Inferior parietal cortex (tissue), 1 donor: ENCODE results near the gene OR6K2.
"Not testable (repeated sequence)": the region's sequence is repeated elsewhere in the genome, so short reads cannot be mapped to it uniquely, and the experiment has no call there.

Experiments used
- DNase-seq: peaks from one replicate; pipeline ENCODE4 v3.0.0-alpha.2; 2016; ENCODE audit errors: extremely low spot score

The OR6K2 gene, protein sequence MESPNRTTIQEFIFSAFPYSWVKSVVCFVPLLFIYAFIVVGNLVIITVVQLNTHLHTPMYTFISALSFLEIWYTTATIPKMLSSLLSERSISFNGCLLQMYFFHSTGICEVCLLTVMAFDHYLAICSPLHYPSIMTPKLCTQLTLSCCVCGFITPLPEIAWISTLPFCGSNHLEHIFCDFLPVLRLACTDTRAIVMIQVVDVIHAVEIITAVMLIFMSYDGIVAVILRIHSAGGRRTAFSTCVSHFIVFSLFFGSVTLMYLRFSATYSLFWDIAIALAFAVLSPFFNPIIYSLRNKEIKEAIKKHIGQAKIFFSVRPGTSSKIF

DNA sequence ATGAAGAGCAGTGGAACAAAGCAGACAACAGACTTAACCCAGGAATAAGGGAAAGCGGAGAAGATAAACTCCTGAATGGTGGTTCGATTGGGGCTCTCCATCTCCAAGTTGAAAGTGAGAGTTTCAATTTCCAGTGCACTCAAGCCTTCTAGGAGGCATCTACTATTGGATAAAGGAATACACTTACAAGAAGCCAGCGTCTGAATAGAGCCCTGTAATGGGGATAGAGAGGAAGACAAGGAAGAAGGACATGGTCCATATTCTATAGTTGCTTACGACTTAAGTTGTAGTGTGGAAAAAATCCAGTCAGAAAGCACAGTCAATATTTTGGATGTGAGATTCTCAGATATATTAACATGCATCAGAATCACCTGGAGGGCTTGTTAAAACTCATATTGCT lies at the start of gene OR6K2:
Gene OR6K2, minus strand, starts transcription at position 101 of the 400 bp plus-strand sequence. Its CDS starts 0 bp downstream, at position 101.
- no peak for DNase-seq

DNA sequence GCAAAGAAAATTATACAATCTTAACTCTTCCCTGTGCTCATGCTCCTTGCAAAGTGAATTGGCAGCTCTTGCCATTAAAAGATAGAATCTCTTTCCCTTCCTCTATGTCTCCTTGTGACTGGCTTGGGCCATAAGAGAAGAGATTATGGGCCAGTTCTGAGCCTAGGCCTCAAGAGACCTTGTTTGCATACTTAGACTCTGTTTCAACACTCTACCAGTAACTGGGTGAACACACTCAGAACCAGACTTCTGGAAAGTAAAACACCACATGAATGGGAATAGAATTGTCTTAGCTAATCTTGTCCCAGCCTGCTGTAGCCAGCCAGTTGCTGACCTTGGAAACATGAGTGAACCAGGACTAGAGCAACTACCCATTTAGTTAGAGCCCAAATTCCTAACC lies 35.4 kb upstream of the OR6K2 start:
- no peak for DNase-seq

DNA sequence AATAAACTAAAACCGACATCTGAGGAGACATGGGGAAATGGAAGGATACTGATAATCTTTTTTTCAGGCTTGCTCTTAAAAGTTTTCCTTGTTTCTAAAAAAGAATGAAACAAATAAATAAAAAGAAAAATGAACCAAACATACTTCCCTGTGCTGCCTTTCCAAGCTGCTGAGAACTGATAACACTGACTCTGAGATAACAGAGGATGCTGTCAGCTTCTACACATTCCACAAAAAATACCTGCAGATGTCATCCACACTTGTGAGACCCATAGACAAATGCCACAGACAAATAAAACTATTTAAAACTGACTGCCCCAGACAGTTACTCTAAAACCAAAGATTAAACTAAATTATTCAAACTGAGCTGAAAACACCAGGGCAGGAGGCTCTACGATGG lies 32.1 kb upstream of the OR6K2 start:
- no peak for DNase-seq

DNA sequence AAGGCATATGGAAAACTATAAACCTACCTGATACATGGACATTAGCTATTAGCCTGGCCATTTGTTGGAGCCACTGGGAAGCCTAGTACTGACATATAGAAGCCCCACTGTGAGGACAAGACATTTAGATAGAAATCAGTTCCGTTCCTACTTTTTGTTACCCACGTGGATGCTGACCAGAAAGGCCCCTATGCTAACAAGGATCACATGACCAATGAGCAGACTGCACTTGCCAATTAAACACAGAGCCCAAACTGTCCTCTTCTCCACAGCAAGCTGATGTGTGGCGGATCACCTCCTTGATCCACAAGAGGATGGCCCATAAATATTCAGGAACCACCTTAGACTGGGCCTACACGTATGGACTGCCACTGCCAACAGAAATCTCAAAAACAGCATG lies 31.3 kb upstream of the OR6K2 start:
- no peak for DNase-seq

DNA sequence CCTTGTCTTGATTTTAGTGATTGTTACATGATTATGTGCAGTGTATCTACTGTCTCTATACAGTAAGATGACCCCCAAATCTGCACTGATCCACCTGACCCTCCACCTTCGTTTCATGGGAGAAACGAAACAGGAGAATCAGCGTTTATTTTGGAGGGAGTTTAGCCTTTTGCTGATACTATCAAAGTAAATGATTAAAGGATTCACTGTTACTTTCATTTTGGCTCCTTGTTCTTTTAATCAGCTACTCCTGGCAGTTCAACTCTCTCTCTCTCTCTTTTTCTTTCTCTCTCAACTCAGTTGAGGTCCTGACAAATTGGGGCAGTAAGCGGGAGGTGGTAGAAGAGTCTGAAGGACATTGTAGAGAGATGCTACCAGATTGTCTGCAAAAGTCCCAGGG lies 30.0 kb upstream of the OR6K2 start:
- DNase-seq: no peak

DNA sequence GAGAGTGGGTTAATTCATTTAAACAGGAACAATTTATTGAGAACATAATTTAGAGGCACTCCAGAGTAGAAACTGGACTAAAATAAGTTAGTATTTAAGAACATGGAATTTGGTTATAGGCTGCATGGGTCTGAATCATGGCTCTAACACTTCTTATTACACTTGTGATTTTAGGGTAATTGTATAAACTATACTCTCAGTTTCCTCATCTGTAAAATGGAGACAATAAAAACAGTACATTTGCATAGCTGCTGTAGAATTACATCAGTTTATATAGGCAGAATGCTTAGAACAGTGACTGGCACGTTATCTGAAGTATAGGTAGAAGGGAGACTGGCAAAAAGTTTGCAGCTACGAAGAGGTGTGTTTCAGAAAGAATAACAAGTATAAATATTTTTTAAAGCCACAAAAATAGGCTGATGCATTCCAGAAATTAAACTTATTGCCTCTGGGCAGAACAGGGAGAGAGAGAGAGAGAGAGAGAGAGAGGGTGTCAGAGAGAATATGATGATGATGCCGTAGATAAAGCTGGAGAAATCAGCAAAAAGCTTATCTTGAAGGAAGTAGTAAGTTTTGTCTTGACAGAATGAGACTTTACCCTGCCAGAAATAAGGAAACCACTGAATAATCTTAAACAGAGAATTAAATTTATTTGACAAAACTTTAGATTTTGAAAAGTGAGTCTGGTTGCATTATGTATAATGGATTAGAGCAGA lies 28.2 kb upstream of the OR6K2 start:
- no peak for DNase-seq

DNA sequence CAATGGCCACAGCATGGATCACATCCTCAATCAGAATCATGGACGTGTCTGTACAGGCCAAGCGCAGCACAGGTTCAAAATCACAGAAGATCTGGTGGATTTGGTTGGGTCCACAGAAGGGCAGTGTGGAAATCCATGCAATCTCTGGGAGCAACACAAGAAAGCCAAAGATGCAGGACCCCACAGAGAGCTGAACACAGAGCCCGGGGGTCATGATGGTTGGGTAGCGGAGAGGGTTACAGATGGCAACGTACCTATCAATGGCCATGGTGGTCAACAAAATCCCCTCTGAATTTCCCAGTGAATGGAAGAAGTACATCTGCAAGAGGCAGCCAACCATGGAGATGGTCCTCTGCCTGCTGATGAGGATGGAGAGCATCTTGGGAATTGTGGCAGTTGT lies 24.0 kb upstream of the OR6K2 start:
- DNase-seq: no peak

DNA sequence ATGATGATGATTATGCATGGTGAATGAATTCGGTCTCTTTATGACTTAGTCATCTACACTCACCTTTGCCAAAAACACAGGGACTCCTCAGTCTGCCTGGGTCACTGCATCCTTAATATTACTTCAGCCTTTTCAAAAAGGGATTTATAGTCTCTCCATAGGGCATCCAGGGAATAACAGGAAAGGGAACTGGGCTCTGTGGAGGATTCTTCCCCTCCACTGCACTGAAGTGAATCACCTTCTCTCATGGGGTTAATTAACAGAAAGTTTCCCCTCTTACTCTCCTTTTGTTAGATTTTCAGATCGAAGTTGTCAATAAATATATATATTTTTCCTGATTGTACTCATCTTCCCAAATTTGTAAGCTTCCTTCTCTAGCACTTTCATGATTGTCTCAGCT lies 20.2 kb upstream of the OR6K2 start, which contains the start of gene OR6K3:
Gene OR6K3, minus strand, starts transcription at position 101 of the 400 bp plus-strand sequence. CDS start 2,605 bp downstream, outside the sequence.
- no peak for DNase-seq

DNA sequence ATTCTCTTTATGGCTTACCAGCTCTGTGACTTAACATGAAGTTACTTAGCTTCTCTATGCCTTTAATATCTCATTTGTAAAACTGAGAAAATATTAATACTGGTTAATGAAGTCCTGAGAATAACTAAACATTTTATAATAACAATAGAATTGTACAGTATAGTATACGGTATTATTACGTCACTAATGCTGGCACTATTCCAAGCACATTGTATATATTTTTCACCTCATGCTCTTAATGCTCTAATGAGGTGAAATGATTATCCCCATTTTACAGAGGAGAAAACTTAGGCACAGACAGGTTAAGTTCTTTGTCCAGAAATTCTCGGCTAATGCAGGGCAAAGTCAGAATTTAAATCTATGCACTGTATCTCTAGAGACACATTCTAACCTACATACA lies 19.2 kb upstream of the OR6K2 start:
- no peak for DNase-seq

DNA sequence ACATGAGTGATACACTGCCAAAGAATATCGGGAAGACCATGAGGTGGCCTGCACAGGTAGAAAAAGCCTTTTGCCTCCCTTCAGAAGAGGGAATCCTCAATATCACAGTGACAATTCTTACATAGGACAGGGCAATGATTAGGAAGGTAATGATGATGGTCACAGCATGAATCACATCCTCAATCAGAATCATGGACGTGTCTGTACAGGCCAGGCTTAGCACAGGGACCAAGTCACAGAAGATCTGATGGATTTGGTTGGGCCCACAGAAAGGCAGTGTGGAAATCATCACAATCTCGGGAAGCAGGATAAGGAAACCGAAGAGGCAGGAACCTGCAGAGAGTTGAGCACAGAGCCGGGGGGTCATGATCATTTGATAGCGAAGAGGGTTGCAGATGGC lies 16.9 kb upstream of the OR6K2 start:
- DNase-seq: no peak

DNA sequence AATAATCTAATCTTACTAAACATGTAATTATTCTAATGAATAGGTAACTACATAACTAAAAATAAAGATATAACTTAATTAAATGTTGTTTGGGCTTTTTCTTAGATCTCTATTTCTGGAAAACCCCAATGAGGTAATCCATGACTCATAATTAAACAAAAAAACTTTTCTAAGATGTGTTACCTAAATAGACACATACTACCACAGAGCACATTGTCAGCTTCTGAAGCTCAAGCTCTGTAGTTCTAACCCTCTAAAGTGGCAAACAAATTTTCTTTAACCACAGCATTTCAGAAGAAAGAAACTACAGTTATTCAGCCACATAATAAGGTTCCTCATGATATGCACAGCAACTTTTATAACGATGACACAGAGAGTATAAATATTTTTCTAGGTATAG lies 15.9 kb upstream of the OR6K2 start:
- no peak for DNase-seq

DNA sequence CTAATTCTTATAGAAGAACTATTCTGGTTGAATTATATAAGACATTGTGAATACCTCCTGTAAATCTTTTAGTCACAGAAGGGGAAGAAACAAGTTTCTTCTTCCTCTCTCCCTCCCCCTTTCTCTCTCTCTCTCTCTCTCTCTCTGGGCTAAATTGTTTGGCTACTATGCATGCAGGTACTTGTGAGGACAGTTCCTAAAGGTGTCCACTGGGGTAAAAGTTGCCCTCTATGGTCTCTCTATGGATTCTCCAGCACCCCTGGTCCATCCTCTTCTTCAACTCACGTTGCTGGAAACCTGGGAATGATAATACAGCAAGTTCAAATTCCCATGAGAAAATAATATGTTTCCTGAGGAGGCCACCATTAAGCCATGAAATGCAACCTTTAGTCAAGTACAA lies 14.3 kb upstream of the OR6K2 start:
- DNase-seq: no peak

DNA sequence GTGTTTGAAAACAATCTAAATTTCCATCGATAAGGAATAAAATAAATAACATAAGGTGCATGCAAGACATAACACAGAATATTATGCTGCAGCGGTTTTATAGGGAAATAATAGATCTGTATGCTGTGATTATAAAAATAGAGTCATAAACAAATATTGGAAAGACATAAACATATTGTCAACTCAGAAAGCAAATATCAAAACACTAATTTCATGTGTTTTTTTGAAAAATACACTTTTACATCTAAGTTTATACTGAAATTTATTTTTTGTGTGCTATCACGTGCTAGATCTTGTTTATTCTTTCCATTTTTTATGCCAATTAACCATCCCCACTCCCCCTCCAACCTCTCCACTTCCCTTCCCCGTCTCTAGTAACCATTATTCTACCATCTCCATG lies 10.6 kb upstream of the OR6K2 start:
- no peak for DNase-seq

DNA sequence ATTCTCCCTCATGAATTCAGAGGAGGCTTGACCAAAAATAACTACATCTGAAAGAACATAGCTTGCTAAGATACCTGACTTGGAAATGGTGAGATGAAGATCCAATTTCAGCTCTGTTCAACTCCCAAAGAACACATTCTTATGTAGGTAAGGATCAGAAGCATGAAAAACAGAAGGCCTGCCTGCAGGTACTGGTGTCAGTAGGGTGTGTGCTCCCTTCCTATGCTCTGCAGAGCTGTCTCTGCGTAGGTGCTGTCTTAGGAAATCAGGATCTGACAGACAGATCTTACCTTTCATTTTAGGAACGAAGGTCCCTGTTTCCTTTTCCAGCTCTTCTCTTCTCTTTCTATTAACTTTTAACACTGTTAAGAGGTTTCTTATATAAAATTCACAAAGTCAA lies 5.6 kb upstream of the OR6K2 start:
- DNase-seq: no peak

DNA sequence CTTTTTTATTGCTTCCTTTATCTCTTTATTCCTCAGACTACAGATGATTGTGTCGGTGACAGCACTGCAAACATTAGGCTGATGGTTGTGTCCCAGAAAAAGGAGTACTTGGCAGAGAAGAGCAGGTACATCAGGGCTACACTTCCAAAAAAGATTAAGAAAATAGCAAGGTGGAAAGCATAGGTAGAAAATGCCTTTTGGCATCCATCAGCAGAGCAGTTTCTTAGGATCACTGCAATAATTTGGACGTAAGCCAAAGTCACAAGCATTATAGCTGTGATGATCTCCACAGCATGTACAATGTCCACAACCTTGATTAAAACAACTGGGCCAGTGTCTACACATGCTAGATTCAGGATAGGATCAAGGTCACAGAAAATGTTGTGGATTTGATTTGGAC lies 5.9 kb downstream of the OR6K2 start:
- DNase-seq: no peak

DNA sequence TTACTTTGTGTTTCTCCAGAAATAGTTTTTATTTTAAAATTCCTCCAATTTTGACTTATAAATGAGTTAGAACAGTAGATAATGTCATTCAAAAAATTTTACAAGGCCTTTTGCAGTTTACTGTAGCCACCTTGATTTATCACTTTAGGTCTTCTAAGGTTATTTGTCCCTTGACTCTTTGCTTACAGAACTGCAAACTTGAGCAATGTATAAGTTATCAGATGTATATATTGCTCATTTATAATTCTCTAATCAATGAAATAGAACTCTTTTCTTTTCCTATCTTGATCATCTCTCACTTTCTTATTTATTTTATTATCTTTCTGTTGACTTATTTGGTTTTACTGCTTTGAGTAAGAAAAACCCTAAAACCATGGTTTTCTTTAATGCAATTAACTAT lies 8.1 kb downstream of the OR6K2 start:
- DNase-seq: no peak

DNA sequence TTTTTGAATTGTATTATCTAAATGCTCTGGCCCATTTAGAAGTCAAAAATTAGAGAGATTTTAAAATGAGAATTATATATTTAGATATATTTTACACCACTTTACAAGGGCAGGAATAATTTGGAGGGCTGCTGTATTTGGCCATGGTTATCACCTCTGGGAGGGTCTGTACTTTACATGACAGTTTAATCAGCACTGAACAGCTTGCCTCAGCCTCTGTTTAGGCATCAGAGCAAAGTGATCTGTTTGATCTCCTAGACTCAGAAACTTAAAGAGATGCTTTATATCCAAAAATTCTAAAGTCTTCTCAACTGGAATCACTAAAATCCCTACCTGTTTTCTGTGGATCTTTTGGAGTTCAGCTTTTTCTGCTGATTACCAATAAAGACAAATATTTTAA lies 8.5 kb downstream of the OR6K2 start:
- DNase-seq: no peak

DNA sequence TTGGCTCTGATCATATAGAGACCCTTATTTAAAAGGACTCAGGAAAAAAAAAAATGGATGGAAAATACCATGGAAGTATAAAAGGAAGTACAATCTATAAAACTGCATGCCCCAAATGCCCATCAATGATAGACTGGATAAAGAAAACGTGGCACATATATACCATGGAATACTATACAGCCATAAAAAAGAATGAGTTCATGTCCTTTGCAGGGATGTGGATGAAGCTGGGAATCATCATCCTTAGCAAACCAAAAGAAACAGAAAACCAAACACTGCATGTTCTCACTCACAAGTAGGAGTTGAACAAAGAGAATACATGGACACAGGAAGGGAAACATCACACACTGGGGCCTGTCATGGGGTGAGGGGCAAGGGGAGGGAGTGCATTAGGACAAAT lies 9.3 kb downstream of the OR6K2 start:
- not testable (repeated sequence) for DNase-seq

DNA sequence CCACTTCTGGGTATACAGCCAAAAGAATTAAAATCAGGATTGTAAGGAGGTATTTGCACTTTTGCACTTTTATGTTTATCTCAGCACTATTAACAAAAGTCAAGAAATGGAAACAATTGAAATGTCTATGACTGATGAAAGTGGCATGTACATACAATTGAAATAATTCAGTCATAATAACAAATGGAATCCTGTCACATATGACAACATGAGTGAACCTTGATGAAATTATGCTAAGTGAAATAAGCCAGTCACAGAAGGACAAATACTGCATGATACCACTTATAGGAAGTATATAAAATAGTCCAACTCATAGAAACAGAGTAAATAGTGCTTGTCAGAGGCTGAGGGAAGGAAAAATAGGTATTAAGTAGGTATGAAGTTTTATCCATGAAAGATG lies 10.6 kb downstream of the OR6K2 start:
- DNase-seq: no peak

DNA sequence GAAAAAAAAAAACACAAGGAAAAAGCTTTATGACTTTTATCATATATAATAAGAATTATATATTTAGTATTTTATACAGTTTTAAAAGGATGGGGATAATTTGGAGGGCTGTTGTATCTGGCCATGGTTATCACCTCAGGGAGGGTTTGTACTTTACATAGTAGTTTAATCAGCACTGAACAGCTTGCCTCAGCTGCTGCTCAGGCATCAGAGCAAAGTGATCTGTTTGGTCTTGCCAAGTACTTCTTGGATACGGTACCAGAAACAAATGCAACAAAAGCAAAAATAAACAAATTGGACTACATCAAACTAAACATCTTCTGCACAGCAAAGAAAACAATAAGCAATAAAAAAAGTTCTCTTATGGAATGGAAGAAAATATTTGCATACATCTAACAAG lies 11.3 kb downstream of the OR6K2 start:
- no peak for DNase-seq

DNA sequence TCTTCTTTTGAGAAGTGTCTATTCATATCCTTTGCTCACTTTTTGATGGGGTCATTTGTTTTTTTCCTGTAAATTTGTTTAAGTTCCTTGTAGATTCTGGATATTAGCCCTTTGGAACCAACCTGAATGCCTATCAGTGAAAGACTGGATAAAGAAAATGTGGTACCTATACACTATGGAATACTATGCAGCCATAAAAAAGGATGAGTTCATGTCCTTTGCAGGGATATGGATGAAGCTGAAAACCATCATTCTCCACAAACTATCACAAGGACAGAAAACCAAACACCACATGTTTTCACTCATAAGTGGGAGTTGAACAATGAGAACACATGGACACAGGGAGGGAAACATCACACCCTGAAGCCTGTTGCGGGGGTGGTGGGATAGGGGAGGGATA lies 12.1 kb downstream of the OR6K2 start:
- DNase-seq: not testable (repeated sequence)

DNA sequence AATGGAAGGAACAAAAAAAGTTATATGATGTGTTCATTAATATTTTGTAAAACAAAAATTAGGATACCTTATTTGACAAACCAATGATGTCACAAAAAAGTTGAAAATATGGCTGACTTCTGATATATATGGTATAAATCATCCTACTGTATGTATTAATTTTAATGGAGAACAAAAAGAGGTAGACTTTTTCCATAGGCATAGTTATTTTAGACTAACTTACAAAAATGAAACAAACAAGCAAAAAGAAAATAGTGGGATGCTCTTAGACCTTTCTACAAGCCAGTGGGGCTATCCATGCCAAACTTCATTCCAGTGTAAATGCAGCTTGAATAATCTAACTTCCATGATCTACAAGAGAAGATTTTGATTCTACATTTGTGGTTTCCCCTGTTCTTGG lies 13.4 kb downstream of the OR6K2 start:
- DNase-seq: no peak
